GM21723 (cell line): ENCODE results near the gene TAS1R2.

Source experiments
- ATAC-seq: cut with Tn5 transposase; IDR thresholded peaks from one replicate; pipeline ENCODE4 v1.9.1; 2021; ENCODE audit warnings: mild to moderate bottlenecking, moderate library complexity; ENCODE audit not compliant: unreplicated experiment

TAS1R2 gene

GRCh38 chr1:18823438-18823837, 36.0 kb downstream of the TAS1R2 start:
- no peak for ATAC-seq

- no peak for ATAC-seq
These were observed 38.4 kb downstream of the TAS1R2 start for GRCh38 chr1:18820791-18821641.

GRCh38 chr1:18819986-18820790, 39.3 kb downstream of the TAS1R2 start:
- ATAC-seq, result no peak

DNA sequence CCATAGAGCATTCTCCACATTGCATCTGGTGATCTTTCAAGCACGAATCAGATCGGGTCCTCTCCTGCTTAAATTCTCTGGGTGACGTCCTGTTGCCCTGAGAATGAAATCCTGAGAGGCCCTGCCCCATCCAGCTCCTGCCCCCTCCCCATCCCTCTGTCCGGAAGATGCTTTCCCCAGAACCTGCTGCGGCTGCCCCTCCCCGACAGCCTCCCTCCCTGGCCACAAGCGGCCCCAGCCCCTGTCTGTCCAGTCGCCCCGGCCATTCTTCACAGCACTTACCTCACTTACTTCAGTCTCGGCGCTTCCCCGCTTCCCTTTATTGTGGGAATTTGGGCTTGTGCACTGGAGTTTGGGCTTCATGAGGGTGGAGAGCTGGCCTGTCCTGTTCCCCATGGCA, 40.3 kb downstream of the TAS1R2 start:
- ATAC-seq, result no peak

- ATAC-seq, result no peak
These were observed 41.5 kb downstream of the TAS1R2 start for GRCh38 chr1:18817795-18818435.

DNA sequence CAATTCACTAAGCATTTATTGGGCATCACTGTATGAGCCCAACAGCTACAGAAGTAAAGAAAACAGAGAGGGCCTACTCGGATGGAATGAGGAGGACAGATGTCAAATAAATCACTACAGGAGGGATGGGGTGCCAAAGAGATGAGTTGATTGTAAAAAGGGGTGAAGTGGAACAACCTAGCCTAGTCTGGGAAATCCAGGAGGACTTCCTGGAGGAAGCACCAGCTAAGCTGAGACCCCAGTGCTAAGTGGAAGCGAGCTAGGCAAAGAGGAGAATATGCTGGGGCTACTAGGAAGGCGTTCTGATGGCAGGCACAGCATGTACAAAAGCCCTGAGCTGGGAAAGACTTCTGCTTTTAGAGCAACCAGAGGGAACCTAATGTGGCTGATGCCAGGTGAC, 42.1 kb downstream of the TAS1R2 start:
- no peak for ATAC-seq

DNA sequence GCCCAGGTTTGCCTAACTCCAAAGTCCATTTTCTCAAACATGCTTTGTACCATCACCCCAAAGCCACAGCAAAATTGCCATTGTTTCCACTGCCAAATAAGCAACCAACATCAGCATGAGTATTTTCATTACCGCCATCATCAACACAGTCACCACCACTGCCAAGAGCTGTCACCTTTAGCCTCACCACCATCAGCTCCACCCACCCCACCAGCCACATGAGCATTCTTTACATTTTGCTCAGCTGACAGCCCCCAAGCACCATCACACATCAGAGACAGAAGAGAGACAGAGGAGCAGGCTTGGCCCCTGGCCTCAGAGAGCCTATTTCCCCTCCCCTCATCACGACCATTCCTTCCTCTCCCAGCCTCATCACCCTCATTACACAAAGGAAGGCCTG, 42.7 kb downstream of the TAS1R2 start:
- ATAC-seq, result no peak

DNA sequence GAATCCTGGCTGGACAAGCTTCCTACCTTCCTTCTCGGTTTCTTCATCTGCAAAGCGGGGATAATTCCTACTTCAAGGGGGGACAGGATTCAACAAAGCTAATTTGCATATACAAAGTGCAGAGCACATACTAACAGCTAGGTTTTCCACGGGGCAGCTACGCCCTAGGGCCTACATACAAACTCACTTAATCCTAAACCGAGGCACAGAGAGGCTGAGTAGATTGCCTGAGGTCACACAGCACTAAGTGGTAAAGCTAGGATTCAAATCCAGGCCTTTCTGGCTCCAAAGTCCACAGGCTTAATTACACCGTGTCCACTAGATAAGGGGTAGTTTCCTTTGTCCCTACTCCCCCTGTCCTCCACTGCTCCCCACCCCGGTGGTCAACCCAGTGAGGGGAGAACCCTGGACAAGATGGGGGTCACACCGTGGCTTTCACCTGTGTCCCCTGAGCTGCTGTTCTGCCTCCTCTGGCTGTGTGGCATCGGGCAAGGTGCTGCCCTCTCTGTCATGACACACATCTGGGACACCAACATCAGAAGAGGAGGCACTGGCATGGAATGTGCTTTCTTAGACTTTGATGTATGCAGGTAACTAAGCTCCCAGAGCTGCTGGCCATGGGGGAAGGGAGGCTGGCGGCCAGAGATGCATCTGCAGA, 44.5 kb downstream of the TAS1R2 start:
- no peak for ATAC-seq

GRCh38 chr1:18814425-18814824, 45.0 kb downstream of the TAS1R2 start:
- ATAC-seq, result no peak

GRCh38 chr1:18812453-18812939, 47.0 kb downstream of the TAS1R2 start:
- no peak for ATAC-seq

- no peak for ATAC-seq
These were observed 47.6 kb downstream of the TAS1R2 start for GRCh38 chr1:18811733-18812452.

DNA sequence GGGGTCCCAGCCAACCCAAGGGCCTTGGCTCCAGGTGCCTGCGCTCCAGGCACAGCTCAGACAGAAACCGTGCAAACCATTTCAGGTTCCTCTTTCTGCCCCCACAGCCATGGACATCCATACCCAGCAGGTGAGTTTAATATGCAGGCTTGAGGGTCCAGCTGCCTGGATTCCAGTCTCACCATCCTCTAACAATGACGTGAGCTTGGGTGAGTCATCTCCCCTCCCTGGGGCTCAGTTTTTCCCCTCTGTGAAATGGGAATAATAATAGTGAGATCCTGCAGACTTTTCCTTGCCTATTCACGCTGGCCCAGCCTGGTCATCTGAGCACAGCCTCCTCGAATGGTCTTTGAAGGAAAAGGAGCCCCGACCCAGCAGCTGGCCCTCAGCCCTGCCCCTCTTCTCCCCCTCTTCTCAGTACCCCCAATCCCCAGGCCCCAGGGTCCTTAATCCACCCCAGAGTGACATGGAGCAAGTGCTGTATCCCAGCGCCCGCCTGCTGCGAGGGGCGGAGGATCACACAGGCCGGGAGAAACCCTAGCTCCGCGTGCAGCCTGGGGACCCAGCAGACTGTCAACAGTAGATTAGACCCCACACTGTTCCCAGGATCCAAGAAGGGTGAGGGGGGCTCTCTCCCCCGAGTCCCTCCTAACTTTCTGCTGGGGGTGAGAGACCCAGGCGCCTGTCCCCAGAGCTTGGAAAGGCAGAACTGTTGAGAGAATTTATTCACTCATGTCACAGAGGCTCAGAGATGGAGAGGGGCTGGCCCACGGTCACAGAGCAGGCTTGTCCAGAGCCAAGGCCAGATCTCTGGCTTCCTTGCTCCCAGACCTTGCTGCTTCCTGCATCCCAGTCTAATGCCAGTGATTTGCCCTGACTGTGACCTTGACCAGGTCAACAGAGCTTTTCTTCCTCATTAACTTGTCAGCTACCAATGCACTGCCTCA, 49.2 kb downstream of the TAS1R2 start:
- no peak for ATAC-seq

- ATAC-seq, result no peak
These were observed 50.9 kb downstream of the TAS1R2 start for GRCh38 chr1:18808550-18808949.

GRCh38 chr1:18807334-18808063, 52.0 kb downstream of the TAS1R2 start:
- ATAC-seq, result no peak

DNA sequence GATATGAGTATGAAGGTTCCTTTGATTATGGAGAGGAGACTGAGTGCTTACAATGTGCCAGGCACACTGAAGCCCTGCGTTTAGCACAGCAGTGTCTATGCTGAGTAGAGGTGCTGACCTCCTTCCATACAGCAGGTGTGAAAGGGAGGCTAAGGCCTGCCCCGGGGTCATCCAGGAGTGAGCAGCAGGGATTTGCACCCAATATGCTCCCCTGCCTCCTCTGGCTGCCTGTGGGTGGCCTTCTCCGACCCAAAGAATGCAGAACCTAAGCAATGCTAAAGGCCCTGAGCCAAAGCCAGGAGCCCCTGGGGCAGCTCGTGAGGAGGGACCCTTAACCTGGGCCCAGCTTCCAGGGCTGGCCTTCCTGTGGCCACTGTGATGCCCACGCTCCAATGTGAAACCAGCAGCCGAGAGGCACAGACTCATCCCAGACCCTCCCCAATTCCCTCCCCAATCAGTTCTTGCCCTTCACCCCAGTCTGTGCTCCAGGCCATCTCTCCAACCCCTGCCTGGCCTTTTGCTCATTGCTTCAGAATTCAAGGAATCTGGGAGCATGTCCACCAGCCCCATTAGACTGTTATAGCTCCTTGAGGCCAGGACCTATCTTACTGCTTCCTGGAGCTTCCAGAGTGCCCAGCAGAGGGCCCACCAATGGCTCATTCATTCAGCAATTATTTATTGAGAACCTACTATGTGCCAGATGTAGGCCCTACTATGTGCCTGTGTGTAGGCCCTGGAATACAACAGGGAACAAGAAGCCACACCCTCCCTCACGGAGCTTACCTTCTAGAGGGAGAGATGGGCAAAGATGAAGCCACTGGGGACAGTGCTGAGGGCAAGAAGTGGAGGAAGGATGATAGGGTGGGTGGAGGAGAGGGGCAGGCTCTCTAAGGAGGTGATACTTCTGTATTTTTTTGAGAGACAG, 53.3 kb downstream of the TAS1R2 start:
- ATAC-seq, result no peak

DNA sequence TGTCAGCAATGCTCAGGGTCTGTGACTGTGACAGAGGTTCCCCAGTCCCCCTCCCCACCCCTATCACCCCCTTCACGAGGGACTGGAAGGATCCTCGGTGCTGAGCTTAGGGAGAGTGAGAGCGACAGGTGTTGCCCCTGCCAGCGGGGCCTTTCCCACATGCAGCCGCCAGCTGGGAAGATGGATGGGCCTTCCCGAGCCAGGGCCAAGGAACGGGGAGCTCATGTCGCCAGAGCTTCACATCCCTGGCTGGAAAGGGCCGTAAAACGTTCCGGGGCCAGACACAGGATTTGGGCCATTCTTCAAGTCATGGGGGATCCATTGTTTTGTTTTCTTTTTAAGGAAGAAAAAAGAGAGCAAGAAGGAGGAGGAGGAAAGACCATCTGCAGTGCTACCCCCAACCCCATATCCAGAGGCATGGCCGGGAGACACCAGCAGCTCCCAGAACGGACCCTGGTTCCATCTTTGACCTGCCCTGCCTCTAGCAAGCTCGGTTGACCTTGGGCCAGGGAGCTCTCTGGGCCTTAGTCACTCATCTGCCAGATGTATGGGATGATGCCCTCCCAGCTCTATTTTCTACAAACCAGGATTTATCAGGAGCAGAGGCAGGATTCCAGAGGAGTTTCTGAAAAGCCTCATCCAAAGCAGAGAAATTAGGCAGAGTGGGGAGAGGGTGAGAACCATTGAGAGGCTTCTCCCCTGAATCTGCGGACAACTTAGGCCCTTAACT, 54.1 kb downstream of the TAS1R2 start:
- no peak for ATAC-seq

- ATAC-seq, result no peak
These were observed 55.6 kb downstream of the TAS1R2 start for GRCh38 chr1:18803851-18804250.
